ENCODE results near the gene TUBB4B.
A peak's percentile ranks its signal among the peaks of the same experiment; 100 is the strongest.
"Not testable (repeated sequence)": the region's sequence is repeated elsewhere in the genome, so short reads cannot be mapped to it uniquely, and the experiment has no call there.

TUBB4B gene

DNA sequence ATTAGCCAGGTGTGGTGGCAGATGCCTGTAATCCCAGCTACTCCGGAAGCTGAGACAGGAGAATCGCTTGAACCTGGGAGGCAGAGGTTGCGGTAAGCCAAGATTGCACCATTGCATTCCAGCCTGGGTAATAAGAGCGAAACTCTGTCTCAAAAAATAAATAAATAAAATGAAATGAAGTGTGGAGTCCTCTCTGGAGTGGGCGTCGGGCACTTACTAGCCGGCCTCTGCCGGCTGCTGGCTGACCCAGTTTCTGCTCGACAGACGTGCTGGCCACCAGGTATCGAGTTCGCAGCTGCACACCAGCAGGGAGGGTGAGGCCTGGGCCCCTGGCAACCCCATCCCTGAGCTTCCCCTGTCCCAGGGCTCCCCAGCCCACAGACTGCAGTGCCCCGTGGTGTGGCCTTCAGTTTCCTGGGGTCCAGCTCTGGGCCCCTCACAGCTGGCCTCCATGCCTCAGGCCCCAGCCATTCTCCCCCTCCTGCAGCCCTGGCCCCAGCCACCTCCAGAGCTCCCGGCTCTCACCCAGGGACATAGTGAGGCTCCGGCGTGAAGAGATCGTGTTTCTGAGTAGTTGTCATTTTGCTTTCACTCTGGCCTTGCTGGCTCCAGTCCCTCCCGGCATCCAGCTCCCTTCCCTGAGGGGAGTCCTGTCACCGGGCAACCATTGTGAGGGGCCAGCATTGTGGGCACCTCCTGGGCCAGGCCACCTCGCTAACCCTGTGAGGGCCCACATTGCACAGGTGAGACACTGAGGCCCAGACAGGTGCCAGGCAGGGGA lies 6.2 kb downstream of the TUBB4B start:
- Mint-ChIP-seq H3K4me3 (no peak overlapping the region), H3K27ac (no peak overlapping the region), H3K4me1 (ENCODE audit: low read depth) (peaks cover 7% of the 10 kb centered on the region), H3K27me3 (no peaks in the 10 kb centered on the region), H3K9me3 (ENCODE audit: low read depth) (no peaks in the 10 kb centered on the region), H3K36me3 (peaks cover 4% of the 10 kb centered on the region)

DNA sequence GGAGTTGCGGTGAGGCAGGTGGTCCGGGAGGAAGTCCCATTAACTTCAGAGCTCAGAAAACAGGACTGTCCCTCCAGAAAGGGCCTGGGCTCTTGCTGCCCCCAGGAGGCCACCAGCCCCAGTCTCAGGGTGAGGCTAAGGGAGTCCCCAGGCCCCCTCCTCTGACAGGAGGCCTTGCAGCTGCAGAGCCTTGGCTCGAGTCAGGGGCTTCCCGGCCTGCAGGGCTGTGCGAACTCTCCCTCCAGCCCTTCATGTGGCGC lies 6.8 kb downstream of the TUBB4B start:
- H3K4me3 Mint-ChIP-seq = no peak overlapping the region
- H3K36me3 Mint-ChIP-seq = peaks cover under 1% of the 10 kb centered on the region
- no peak overlapping the region for H3K27ac Mint-ChIP-seq
- no peaks in the 10 kb centered on the region for H3K27me3 Mint-ChIP-seq
- no peaks in the 10 kb centered on the region for H3K9me3 Mint-ChIP-seq (ENCODE audit: low read depth)
- peaks cover 1% of the 10 kb centered on the region for H3K4me1 Mint-ChIP-seq (ENCODE audit: low read depth)

DNA sequence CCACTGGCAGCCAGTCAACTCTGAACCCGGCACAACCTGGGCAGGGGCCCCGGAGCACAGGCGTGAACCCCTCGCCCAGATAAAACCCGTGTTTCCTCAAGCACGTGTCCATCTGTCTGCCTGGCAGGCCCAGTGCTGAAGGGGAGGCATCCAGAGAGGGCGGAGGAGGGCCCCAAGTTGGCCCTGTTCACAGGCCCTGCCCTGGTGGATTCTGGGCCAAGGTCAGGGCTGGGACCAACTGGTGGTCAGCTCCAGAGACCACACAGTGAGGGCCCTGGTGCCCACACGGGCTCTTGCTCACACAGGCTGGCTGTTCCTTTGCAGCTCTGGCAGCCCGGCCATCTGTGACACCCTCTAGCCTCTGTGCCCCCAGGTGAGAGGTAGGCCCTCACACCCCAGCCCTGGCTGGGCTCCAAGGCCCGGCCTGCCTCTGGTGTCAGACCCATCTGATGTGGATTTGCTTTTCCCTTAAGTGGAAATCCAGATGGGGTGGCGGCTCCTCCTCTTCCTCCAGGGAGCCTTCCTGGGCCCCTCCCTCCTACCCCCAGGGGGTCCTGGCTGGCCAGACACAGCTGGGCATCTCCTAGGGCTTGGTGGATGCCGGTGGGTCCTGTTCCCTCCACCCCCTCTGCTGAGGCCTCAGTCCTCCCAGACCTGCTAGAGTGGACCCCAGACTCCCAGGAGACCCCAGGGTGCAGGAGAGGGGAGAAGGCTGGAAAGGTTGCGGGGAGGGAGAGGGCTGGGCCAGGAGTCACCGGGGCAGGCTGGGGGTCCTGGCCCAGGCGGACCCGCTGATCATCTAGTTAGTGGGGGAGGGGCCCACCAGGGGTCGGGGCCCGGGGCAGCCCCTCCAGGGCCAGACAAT lies 9.5 kb downstream of the TUBB4B start:
- H3K9me3 Mint-ChIP-seq (ENCODE audit: low read depth) = no peaks in the 10 kb centered on the region
- no peak overlapping the region for H3K4me3 Mint-ChIP-seq
- H3K36me3 Mint-ChIP-seq = no peaks in the 10 kb centered on the region
- no peak overlapping the region for H3K27ac Mint-ChIP-seq
- peaks cover 7% of the 10 kb centered on the region for H3K4me1 Mint-ChIP-seq (ENCODE audit: low read depth)
- H3K27me3 Mint-ChIP-seq = no peaks in the 10 kb centered on the region

DNA sequence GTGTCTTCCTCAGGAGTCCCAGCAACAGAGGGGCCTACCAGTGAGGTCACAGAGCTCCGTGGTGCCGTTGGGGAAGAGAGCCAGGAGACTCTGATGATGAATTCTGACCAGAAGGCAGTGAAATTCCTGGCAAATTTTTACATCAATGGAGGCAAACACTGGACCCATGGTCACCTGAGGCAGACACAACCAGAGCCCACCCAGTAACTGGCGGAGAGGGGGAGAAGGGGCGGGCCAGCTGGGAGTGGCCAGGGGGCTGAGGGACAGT lies 10.0 kb downstream of the TUBB4B start, which contains the start of gene STPG3:
Gene STPG3, plus strand, starts transcription at position 93 of the 268 bp plus-strand sequence. Its CDS starts 1 bp downstream, at position 94.
- Mint-ChIP-seq H3K27me3 (no peaks in the 10 kb centered on the region), H3K27ac (no peak within 1 kb of the TSS), H3K4me1 (ENCODE audit: low read depth) (peaks cover 8% of the 10 kb centered on the region), H3K9me3 (ENCODE audit: low read depth) (no peaks in the 10 kb centered on the region), H3K4me3 (no peak within 1 kb of the TSS), H3K36me3 (no peaks in the 10 kb centered on the region)

DNA sequence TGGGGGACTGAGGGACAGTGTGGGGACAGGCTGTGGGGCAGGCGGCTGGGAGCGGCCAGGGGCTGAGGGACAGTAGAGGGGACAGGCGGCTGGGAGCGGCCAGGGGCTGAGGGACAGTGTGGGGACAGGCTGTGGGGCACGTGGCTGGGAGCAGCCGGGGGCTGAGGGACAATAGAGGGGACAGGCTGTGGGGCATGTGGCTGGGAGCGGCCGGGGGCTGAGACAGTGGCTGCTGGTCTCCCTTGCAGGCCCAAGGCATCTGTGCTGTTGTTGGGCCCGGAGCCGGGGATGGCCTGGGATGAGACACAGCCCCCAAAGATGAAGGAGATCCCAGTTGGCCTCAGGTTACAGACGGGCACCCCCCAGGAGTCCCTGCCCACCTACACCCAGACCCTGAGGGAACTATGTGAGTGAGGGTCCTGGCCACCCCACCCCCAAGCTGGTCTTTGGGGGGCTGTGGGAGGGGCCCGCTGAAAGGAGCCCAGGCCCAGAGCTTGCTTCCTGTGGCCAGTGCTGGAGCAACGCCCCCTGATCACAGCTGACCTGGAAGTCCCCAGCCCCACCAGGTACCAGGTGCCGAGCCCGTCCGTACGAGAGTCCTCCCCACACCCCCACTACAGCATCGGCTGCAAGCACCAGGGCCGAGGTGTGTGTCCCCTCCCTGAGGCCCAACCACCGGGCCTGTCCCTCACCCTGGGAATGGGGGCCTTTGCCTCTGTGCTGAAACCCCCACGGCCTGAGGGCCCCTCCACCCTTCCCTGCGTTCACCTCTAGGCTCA lies 10.6 kb downstream of the TUBB4B start:
- H3K4me3 Mint-ChIP-seq = no peak overlapping the region
- no peak overlapping the region for H3K27ac Mint-ChIP-seq
- peaks cover 12% of the 10 kb centered on the region for H3K4me1 Mint-ChIP-seq (ENCODE audit: low read depth)
- no peaks in the 10 kb centered on the region for H3K27me3 Mint-ChIP-seq
- no peaks in the 10 kb centered on the region for H3K36me3 Mint-ChIP-seq
- no peaks in the 10 kb centered on the region for H3K9me3 Mint-ChIP-seq (ENCODE audit: low read depth)

DNA sequence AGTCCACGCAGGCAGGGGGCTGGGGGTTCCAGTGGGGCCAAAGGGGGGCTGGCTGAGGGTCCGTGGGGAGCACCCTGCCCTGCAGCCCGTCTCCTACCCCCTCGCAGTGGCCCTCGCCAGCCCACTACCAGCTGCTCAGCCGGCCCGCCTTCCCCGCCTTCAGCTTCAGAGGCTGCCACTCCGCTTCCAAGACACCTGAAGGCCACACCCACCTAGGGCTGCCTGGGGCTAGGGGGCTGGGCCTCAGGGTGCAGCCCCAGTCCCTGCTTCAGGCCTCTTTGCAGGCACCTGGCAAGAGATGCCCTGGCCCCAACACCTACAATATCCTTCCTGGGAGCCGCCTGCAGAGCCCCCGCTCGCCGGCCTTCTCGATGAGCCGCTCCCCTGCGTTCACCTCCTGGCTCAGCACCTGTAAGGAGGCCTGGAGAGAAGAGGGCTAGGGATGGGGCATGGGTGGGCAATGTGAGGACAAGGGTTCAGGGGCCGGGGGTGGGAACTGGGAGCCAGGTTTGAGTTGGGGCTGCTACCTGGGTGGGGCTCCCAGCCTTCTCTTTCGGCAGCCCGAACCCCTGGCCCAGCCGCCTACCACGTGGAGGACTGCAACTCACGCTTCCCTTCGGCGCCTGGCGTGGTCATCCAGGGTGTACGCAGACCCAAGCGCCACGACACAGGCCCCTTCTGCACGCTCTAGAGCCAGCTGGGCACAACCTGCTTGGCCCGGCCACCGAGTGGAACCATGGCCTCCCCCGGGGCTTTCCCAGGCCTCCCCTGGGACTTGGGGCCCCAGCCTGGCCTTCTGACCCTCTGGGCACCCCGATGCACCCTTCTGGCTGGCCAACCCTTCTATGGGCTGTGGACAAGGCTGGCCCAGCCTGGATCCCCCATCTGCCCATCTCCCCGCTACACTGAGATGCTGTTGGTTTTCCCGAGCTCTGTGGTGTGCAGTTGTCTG lies 11.7 kb downstream of the TUBB4B start:
- Mint-ChIP-seq H3K9me3 (ENCODE audit: low read depth) (no peaks in the 10 kb centered on the region), H3K27ac (no peak overlapping the region)

DNA sequence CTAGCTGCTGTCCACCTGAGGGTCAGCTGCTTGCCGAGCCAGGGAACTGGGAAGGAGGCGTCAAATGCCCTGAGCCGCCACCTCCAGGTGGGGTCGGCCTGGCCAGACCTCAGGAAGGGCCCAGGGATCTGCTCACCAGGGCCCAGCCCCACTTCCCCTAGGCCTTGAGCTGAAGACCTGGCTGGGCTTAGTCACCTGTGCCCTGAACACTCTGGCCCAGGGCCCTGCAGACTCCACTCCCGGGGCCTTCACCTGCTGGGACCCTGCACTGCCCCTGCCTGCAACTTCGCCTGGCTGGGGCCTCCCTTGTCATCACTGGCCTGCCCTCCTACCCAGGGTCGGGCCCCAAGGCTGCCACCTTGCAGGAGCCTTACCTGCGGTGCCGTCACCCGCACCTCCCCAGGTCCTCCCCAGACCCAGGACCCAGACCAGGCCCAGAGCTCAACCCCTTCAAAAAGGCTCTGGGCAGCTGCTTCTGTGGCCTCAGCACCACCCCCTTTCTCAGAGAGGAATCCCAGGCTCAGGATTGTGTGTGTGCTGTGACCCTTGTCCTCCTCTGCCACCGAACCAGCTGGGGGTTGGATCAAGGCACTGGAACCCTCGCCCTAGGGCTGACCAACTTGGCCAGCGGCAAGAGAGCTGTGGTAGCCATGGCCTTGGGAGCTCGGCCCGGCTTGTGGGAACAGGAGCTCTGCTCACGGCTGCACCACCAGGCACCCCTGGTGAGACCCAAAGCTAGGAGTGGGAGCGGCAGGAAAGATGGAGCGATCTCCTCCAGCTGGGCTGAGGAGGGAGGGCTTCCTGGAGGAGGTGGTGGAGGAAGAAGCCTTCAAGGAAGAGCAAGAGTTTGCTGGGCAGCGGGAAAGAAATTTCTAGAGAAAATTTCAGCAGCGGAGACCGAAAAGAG lies 12.9 kb downstream of the TUBB4B start:
- H3K4me1 Mint-ChIP-seq (ENCODE audit: low read depth) = peaks cover 14% of the 10 kb centered on the region
- peak overlapping the region; percentile 78 for H3K27ac Mint-ChIP-seq
- H3K27me3 Mint-ChIP-seq = no peaks in the 10 kb centered on the region
- H3K9me3 Mint-ChIP-seq (ENCODE audit: low read depth) = no peaks in the 10 kb centered on the region
- H3K36me3 Mint-ChIP-seq = no peaks in the 10 kb centered on the region
- peak overlapping the region; percentile 90 for H3K4me3 Mint-ChIP-seq

More for the DNA sequence above, 11.7 kb downstream of the TUBB4B start:
- no peaks in the 10 kb centered on the region for H3K36me3 Mint-ChIP-seq
- H3K4me1 Mint-ChIP-seq (ENCODE audit: low read depth) = peaks cover 14% of the 10 kb centered on the region
- no peaks in the 10 kb centered on the region for H3K27me3 Mint-ChIP-seq
- H3K4me3 Mint-ChIP-seq = no peak overlapping the region

DNA sequence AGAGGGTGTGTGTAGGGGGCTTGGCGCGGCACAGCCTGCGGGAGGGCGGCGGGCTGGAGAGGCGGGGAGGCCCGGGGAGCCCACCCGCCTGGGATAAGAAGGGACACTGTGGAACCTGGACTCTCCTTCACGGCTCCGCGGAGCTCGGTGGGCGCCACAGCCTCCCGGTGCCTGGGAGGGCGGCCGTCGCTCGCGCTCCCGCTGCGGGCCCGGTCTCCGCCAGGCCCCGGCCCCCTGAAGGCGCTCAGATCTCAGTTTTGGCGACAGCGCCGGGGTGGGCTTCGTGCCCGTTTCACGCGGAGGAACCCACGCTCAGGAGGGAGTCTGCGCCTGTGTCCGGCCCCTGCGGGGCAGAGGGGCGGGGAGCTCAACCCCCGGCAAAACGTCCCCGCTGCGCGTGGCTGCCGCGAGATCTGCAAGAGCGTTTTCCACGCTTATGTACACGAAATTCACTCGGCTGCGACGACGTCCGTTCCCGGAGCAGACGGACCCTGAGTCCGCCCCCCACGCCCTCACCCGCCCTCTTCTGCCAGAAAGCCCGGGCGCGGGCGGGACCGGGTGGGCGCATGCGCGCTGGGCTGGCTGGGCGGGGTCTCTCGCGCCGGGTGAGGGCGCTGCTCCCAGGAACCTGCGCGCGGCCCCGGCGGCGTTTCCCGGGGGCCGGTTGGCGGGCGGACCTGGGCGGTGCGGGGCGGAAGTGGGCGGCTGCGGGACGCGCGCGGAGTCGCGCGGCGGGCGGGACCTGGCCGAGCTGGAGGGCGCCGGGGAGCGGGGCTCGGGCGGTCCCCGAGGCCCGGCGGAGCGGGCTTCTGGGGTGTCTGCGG lies 13.7 kb downstream of the TUBB4B start, which contains the start of gene NELFB:
Gene NELFB, plus strand, starts transcription at position 704 of the 824 bp plus-strand sequence.
- Mint-ChIP-seq H3K36me3 (no peaks in the 10 kb centered on the region), H3K9me3 (ENCODE audit: low read depth) (no peaks in the 10 kb centered on the region), H3K4me3 (peak within 1 kb of the TSS; percentile 90), H3K27ac (peak within 1 kb of the TSS; percentile 78), H3K27me3 (no peaks in the 10 kb centered on the region), H3K4me1 (ENCODE audit: low read depth) (peaks cover 14% of the 10 kb centered on the region)

DNA sequence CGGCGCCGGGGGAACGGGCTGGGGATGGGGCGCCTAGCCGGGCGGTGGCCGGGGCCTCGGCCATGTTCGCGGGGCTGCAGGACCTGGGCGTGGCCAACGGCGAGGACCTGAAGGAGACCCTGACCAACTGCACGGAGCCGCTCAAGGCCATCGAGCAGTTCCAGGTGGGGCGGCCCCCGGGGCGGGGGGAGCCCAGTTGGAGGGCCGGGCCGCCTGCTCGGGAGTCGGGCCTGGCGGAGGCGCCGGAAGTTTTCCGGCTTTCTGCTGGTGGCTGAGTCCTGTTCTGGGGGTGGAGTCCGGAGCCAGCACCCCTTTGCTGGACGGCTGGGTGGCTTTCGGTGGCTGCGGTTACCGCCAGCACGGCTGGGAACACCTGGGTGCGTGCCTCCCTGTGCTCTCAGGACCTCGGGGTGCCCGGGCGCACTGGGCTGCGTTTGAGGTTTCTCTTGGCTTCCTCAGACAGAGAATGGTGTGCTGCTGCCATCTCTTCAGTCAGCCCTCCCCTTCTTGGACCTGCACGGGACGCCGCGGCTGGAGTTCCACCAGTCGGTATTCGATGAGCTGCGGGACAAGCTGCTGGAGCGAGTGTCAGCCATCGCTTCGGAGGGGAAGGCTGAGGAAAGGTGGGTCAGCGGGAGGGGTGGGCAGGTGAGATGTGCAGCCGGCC lies 14.5 kb downstream of the TUBB4B start:
- Mint-ChIP-seq H3K4me1 (ENCODE audit: low read depth) (peaks cover 14% of the 10 kb centered on the region), H3K27ac (no peak overlapping the region), H3K27me3 (no peaks in the 10 kb centered on the region), H3K36me3 (no peaks in the 10 kb centered on the region), H3K9me3 (ENCODE audit: low read depth) (no peaks in the 10 kb centered on the region), H3K4me3 (peak overlapping the region; percentile 87)

DNA sequence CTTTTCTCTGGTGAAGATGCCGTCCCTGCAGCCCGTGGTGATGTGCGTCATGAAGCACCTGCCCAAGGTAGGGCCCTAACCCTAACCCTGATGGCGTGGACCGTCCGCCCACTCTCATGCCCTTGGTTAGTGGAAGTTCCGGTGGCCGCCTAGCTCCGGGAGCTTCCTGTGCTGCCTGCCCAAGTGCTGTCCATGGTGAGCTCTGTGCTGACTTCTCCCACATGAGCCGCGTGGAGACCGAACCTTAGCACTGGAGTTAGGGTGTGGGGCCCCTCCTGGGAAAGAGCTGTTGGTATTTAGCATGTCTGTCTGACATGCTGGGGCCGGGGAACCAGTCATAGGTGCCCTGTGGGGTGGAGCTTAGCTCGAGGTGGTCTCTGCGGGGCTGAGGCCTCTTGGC lies 15.3 kb downstream of the TUBB4B start:
- no peak overlapping the region for H3K27ac Mint-ChIP-seq
- peaks cover 14% of the 10 kb centered on the region for H3K4me1 Mint-ChIP-seq (ENCODE audit: low read depth)
- H3K36me3 Mint-ChIP-seq = no peaks in the 10 kb centered on the region
- H3K4me3 Mint-ChIP-seq = peak overlapping the region; percentile 87
- H3K27me3 Mint-ChIP-seq = no peaks in the 10 kb centered on the region
- H3K9me3 Mint-ChIP-seq (ENCODE audit: low read depth) = no peaks in the 10 kb centered on the region

DNA sequence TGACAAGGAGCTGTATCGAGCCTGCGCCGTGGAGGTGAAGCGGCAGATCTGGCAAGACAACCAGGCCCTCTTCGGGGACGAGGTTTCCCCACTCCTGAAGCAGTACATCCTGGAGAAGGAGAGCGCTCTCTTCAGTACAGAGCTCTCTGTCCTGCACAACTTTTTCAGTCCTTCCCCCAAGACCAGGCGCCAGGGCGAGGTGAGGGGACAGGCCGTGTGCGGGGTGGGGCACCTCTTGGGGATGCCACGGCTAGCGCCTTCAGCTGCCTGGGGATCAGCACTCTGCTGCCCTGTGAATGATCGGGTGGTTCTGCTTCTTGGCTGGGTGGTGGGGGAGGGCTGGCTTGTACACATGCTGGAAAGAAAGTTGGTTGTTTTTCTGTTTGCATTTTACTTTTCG lies 15.8 kb downstream of the TUBB4B start:
- H3K4me3 Mint-ChIP-seq = peak overlapping the region; percentile 87
- no peaks in the 10 kb centered on the region for H3K27me3 Mint-ChIP-seq
- peaks cover 4% of the 10 kb centered on the region for H3K36me3 Mint-ChIP-seq
- H3K27ac Mint-ChIP-seq = no peak overlapping the region
- H3K9me3 Mint-ChIP-seq (ENCODE audit: low read depth) = no peaks in the 10 kb centered on the region
- peaks cover 16% of the 10 kb centered on the region for H3K4me1 Mint-ChIP-seq (ENCODE audit: low read depth)

DNA sequence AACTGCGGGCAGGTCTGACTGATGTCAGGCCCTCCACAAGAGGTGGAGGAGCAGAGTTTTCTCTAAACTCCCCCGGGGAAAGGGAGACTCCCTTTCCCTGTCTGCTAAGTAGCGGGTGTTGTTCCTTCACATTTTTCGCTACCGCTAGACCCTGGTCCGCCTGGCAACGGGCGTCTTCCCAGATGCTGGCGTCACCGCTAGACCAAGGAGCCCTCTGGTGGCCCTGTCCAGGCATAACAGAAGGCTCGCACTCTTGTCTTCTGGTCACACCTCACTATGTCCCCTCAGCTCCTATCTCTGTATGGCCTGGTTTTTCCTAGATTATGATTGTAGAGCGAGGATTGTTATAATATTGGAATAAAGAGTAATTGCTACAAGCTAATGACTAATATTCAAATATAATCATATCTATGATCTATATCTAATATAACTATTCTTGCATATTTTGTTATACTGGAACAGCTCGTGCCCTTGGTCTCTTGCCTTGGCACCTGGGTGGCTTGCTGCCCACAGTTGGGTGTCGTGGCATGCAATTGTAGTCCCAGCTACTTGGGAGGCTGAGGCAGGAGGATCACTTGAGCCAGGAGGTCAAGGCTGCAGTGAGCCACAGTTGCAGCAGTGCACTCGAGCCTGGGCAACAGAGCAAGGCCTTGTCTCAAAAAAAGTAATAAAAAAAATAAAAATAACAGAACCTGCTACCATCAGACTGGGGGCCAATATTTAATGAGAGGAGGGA lies 21.3 kb downstream of the TUBB4B start:
- H3K4me1 Mint-ChIP-seq (ENCODE audit: low read depth); H3K4me3 Mint-ChIP-seq; H3K27me3 Mint-ChIP-seq; H3K36me3 Mint-ChIP-seq; H3K27ac Mint-ChIP-seq; H3K9me3 Mint-ChIP-seq (ENCODE audit: low read depth): not testable (repeated sequence)
